Adrenal gland (tissue), 12 donors: Measurements from ENCODE around the gene SERPINA6. TPM values are rescaled to one million over a fixed set of nuclear protein-coding genes. Genes with fewer than 3 reads are reported as not detected.

Source experiments
- DNase-seq, 7 donors: peaks; one replicate each; pipeline ENCODE4 v3.0.0-alpha.2; 2019 to 2020
- H3K27ac ChIP-seq, 5 donors: fragments of 200-600 bp; sonication (generic) in 4 of 5; 1 replicate in 3 of 5; 2 replicates in 2 of 5; pipeline versions ENCODE4 v1.5.1 to v1.8.0; 2016 to 2020; ENCODE audit warnings: mild to moderate bottlenecking in 1 of 5
- H3K27me3 ChIP-seq: fragments of 200-600 bp; 2 replicates; pipeline ENCODE4 v1.8.0; 2021
- H3K36me3 ChIP-seq, 2 donors: fragments of 200-600 bp; replicated peaks in 1 of 2; 1 replicate in 1 of 2; 2 replicates in 1 of 2; pipeline versions ENCODE4 v1.5.1 to v1.8.0; 2018 to 2022
- H3K4me1 ChIP-seq, 2 donors: fragments of 200-600 bp; replicated peaks in 1 of 2; 1 replicate in 1 of 2; 2 replicates in 1 of 2; pipeline versions ENCODE4 v1.5.1 to v1.8.0; 2018 to 2021
- H3K4me3 ChIP-seq, 4 donors: fragments of 200-600 bp; sonication (generic) in 3 of 4; one replicate each; pipeline ENCODE4 v1.5.1; 2016 to 2018
- H3K9me3 ChIP-seq, 3 donors: fragments of 200-600 bp; sonication (generic) in 1 of 3; replicated peaks in 1 of 3; 1 replicate in 2 of 3; 2 replicates in 1 of 3; pipeline versions ENCODE4 v1.5.1 to v1.8.0; 2016 to 2021
- CTCF ChIP-seq, 6 experiments: fragments of 450-650 bp in 4 of 6; fragments of 200-600 bp in 2 of 6; sonication (generic) in 1 of 6; IDR thresholded peaks; 1 replicate in 5 of 6; 2 replicates in 1 of 6; pipeline versions ENCODE4 v1.5.1 to v1.8.0; 2016 to 2021; ENCODE audit warnings: antibody characterized with exemption in 6 of 6, mild to moderate bottlenecking in 2 of 6, moderate library complexity in 1 of 6
- POLR2A ChIP-seq, 2 donors: fragments of 450-650 bp; IDR thresholded peaks; one replicate each; pipeline ENCODE4 v1.6.1; 2017; ENCODE audit warnings: antibody characterized with exemption in 2 of 2, mild to moderate bottlenecking in 2 of 2, moderate library complexity in 1 of 2
- WGBS, 4 donors: extraction: QIAGEN DNeasy Blood & Tissue Kit in 2 of 4; methylation state at CpG; one replicate each; pipeline versions ENCODE4 v1.1.5 to v1.1.7; 2013 to 2017; 5-methylcytosine and 5-hydroxymethylcytosine counted together
- intact Hi-C, 2 donors: fragments of 100-400 bp; cut with DNase I; formaldehyde crosslinking; loops; one replicate each; pipeline versions ENCODE4 v1.14.1 to v1.15.0; 2022 to 2023
- polyA plus RNA-seq, 3 donors: library from polyadenylated mRNA; stranded (reverse); fragments of 200-250 nt in 2 of 3; fragments of 350-450 nt in 1 of 3; fragmentation: Illumina TruSeq in 1 of 3; extraction: RNeasy Lipid Tissue Mini Kit (QIAGEN cat#74804) in 1 of 3; gene quantifications; one replicate each; pipeline ENCODE4 v1.2.3, GENCODE V29; 2013 to 2014
- total RNA-seq, 9 donors: library from RNA; depleted of rRNA in 4 of 9; stranded (reverse); fragments of >200 nt in 4 of 9; fragments of 120-200 nt in 1 of 9; fragmentation: NEBNext Ultra II Directional in 1 of 9; extraction: Animal tissue kit (Norgen Biotek cat#: 25700) in 1 of 9; gene quantifications; one replicate each; pipeline versions ENCODE4 v1.1.0 to v1.2.4, GENCODE V29; 2013 to 2023
- donor health status: healthy with polysubstance abuse.
- donor health status: Bipolar disorder and iron deficiency.
- donor health status: DM: yes; HTN: yes; CAD: no.
- donor health status: DM: no; HTN: no; CAD: no.
- donor health status: DM: no; HTN: no; CAD: no.
- donor health status: DM: yes; HTN: yes; CAD: no.

Gene SERPINA6
- total and polyA plus RNA-seq, 12 donors: 0.09 TPM; not detected in 11

DNA sequence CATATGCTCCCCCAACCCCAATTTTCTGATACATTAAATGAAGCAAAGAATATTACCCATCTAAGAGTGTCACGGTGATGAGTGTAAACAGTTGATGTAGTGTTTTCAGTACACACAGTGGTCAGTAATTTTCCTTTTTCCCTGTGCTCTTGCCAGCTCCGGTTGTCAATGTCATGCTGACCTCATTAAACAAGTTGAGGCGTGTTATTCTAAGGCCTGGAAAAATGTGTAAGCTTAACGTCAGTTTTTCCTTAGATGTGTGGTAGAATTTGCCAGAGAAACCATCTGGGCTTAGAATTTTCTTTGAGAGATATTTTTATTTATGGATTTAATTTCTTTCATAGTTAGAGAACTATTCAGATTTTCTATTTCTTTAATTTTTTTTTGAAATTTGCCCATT, 11.7 kb upstream of the SERPINA6 start:
- DNase-seq: no peak
- WGBS, 4 donors: 33 to 40% (median 39%) methylated on average over 4 of the region's 4 CpGs
- intact Hi-C loops: no loop called here

GRCh38 chr14:94332587-94332986, 9.5 kb upstream of the SERPINA6 start:
- no peaks in the 10 kb centered on the region for H3K4me1 ChIP-seq
- DNase-seq: no peak
- no peaks in the 10 kb centered on the region for H3K9me3 ChIP-seq
- H3K27ac ChIP-seq: no peak overlapping the region
- H3K4me3 ChIP-seq: no peak overlapping the region
- intact Hi-C loops: no loop called here
- H3K36me3 ChIP-seq: no peaks in the 10 kb centered on the region
- H3K27me3 ChIP-seq: no peaks in the 10 kb centered on the region
- TF ChIP-seq POLR2A (IDR thresholded peaks at IDR 0.05) (no peak), CTCF (IDR thresholded peaks at IDR 0.05) (no peak)

More for the DNA sequence above, 11.7 kb upstream of the SERPINA6 start:
- Histone ChIP-seq H3K36me3 (no peaks in the 10 kb centered on the region), H3K27ac (no peak overlapping the region), H3K9me3 (no peaks in the 10 kb centered on the region), H3K27me3 (no peaks in the 10 kb centered on the region), H3K4me1 (no peaks in the 10 kb centered on the region), H3K4me3 (no peak overlapping the region)
- no peak for TF ChIP-seq POLR2A (IDR thresholded peaks at IDR 0.05)
- TF ChIP-seq CTCF (IDR thresholded peaks at IDR 0.05): no peak

DNA sequence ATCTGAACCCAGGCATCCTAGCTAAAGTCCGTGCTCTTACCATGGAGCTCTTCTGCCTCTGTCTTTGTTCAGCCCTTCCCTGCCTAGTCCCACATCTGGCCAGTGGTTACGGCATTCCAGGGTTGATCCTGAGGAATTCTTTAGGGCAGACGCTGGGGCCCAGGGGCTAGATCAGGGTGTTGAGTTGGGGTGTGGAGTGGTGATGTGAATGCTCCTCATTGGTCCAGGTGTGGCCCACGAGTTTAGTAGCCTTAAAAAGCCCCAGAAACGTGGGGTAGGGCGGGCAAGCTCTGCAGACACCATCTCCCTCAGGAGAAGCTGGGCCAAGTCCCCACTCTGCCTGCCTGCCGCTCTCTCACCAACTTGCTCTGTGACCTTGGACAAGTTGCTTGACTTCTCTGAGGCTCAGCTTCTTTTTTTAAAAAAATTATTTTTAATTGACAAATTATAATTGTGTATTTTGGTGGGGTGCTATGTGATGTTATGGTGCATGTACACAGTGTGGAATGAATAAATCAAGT, 9.0 kb upstream of the SERPINA6 start:
- no peaks in the 10 kb centered on the region for H3K36me3 ChIP-seq
- no peak overlapping the region for H3K4me3 ChIP-seq
- H3K27ac ChIP-seq: no peak overlapping the region
- no peaks in the 10 kb centered on the region for H3K9me3 ChIP-seq
- DNase-seq: no peak
- 65 to 76% (median 71%) methylated on average over 6 to 7 of the region's 7 CpGs for WGBS, 4 donors
- TF ChIP-seq POLR2A (IDR thresholded peaks at IDR 0.05): no peak
- TF ChIP-seq CTCF (IDR thresholded peaks at IDR 0.05): no peak
- intact Hi-C loops: no loop called here
- H3K27me3 ChIP-seq: no peaks in the 10 kb centered on the region
- no peaks in the 10 kb centered on the region for H3K4me1 ChIP-seq

DNA sequence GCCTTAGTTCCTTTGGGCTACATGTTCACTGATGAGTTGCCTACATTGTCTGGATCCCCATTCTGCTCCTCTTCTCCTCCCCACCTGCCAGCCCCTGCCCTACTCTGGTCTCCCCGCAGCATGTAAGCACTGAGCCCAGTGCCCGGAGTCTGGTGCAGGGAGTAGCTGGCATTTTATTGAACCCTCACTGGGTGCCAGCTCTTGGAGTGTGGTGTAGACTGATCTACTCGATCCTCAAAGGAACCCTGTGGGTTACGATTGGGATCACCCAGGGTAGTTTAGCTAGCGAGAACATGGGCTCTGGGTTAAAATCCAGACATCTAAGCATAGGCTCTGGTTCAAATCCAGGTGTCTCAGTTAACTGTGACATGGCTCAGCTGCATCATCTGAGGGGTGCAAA, 8.3 kb upstream of the SERPINA6 start:
- DNase-seq: no peak
- intact Hi-C loops: no loop called here
- no peak for TF ChIP-seq CTCF (IDR thresholded peaks at IDR 0.05)
- no peak for TF ChIP-seq POLR2A (IDR thresholded peaks at IDR 0.05)
- H3K4me1 ChIP-seq: no peaks in the 10 kb centered on the region
- H3K9me3 ChIP-seq: no peaks in the 10 kb centered on the region
- H3K36me3 ChIP-seq: no peaks in the 10 kb centered on the region
- H3K27me3 ChIP-seq: no peaks in the 10 kb centered on the region
- H3K4me3 ChIP-seq: no peak overlapping the region
- H3K27ac ChIP-seq: no peak overlapping the region
- 86 to 97% (median 93%) methylated on average over 2 to 5 of the region's 5 CpGs for WGBS, 4 donors
